GM12874 (cell line): ENCODE measurements around the gene PBX3.

Source experiments
- TF ChIP-seq, protein P1 (sequence below): IDR thresholded peaks from 2 replicates; pipeline ENCODE4 v1.5.1; 2011; ENCODE audit warnings: low read depth, mild to moderate bottlenecking, control low read depth, low read length, moderate library complexity; ENCODE audit not compliant: insufficient read depth

Gene PBX3

DNA sequence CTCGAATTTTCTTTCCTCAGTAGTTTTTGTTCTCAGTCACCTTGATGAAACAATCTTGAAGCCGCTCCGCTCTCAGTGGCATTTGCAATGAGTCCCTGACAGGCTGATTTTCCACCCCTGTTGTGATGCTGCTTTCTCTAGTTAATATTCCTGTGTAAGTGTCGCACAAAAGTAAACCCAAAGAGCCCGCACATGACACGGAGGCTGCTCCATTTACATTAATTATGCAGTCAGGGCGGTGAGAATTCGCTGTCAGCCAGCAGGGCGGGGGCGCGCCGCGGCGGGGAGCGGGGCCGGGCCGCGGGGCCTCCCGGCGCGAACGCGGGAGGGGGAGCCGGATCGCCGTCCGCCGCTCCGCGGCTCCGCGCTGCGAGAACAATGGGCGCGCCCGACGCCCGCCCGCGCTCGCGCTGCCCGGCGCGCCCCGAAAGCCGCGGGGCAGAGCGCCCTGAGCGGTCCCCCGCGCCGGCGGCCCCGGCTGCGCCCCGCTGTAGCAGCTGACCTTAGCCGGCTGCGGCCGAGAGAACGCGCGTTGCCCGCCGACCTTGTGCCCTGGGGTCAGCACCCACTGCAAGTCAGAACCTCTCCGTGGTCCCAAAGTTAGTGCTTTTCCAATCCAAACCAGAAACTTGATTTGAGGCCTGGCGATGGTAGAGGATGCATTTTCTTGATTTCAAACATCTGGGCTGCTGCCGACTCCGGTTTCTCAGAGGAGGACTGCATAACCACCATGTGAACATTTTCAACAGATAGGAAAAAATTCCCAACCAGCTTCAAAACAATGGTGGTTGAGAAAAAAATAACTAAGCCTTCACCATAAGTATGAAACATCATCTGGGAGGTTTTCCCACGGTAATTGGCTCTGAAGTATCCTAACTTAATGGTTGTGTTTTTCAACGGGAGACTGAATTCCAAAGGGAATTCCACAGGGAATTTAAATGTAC lies 142.6 kb downstream of the PBX3 start:
- TF ChIP-seq, protein P1, sequence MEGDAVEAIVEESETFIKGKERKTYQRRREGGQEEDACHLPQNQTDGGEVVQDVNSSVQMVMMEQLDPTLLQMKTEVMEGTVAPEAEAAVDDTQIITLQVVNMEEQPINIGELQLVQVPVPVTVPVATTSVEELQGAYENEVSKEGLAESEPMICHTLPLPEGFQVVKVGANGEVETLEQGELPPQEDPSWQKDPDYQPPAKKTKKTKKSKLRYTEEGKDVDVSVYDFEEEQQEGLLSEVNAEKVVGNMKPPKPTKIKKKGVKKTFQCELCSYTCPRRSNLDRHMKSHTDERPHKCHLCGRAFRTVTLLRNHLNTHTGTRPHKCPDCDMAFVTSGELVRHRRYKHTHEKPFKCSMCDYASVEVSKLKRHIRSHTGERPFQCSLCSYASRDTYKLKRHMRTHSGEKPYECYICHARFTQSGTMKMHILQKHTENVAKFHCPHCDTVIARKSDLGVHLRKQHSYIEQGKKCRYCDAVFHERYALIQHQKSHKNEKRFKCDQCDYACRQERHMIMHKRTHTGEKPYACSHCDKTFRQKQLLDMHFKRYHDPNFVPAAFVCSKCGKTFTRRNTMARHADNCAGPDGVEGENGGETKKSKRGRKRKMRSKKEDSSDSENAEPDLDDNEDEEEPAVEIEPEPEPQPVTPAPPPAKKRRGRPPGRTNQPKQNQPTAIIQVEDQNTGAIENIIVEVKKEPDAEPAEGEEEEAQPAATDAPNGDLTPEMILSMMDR = no peak

DNA sequence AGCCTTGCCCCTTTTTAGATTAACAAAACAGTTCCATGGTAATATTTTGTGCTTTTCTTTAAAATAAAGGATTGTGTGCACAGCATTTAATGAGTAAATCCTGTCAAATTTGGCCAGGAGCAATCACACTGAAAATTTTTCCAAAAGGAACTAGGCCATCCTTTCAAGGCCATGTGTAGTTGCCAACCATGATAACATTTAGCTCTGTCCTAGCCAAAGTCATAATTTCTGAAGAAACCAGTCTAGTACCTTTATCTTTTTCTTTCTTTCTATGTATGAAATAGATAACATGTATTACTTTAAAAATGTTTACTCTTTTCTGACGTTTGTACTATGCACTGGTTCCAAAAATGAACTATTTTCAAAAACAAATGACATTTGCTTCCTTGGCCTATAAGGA lies 143.7 kb downstream of the PBX3 start:
- TF ChIP-seq, protein P1 = no peak

DNA sequence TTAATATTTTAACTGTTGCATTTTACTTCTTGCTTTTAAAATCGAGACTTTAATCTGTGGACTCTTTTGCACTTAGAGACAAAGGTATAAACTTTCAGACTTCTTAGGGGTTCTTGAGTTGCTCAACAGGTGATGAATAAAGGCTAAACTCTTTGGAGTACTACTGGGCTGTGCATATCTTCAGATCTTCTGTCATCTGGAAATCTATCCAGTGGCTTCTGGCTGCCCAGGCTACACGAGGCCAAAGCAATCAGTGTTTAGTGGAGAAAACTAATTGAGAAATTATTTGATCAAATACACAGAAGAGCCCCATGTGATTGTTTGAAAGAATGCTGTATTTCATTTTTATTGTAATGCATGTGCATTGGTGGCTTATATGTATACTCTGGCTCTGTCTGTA lies 146.1 kb downstream of the PBX3 start:
- TF ChIP-seq, protein P1 = no peak

DNA sequence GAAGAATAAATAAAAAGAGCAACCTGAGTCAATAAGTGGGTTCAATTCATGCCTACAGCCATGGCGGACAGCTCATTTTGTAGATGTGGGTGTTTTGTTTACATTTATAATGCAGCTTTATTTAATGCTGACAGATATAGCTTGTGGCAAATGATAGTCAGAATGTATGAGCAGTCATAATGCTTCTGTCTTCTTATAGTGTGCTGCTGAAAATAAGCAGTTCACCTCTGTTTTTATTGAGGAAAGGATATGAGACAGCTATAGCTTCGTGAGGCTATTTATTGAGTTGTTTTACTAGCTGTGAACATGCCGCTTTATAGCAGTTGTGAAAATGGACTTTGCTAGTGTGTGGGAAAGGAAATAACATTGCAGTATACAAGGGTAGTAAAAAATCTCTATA lies 147.4 kb downstream of the PBX3 start:
- TF ChIP-seq, protein P1 = no peak

DNA sequence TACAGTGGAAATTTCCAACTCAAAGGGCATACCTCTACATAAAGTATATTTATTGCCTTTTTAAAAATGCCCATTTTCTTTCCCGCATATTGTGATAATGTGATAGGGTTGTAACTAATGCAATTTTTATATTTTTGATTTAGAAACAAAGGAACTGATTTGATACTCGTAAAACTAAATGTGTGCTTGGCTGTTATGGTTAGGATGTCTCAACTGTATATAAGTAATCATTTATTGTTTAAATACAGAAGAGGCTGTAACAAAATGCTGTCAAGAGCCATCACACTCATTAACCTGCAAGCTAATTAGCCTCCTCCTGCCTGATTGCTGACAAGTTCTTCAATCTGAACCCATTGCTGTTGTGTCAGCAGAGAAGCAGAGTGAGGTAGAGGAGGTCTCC lies 149.2 kb downstream of the PBX3 start:
- TF ChIP-seq, protein P1 = no peak

DNA sequence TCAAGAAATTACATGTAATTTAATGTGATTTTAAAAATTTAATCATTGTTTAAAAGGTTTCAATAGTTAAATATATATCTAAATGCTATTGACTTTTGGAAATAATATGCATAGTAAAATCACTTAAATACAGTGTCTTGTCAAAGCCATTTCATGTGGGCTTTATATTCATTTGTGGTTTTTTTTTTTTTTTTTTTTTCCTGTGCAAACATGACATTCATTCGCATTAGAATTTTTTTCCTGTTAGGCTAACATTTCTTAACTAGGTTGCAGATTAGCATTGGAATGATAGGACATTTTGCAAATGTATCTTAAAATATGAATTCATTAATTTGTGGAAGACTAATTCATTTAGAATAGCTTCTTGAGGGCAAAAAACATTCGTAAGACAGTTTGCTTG lies 149.8 kb downstream of the PBX3 start:
- TF ChIP-seq, protein P1 = no peak

DNA sequence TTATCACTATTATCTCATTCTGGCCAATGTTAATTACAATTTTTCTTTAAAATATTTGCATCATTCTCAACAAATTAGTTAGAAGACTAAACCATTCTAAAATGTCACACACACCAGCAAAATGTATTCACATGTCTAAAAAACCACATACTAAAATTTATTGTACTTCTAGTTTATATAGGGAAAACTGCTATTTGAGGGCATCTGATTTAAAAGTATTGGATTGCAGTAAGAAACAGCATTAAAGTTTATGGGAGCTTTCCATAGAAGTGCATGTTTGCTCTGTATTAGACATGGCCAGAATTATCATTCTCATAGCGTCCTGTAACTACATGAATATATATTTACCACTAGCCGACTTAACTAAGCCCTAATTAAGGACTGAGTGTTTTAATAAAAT lies 150.3 kb downstream of the PBX3 start:
- TF ChIP-seq, protein P1 = no peak
